Smooth muscle cell (in vitro differentiated cells): ENCODE measurements around the gene TBX6. TPM values are rescaled to one million over a fixed set of nuclear protein-coding genes. Genes with fewer than 3 reads are reported as not detected.

Experiments used
- DNase-seq: peaks from one replicate; lab custom pipeline; 2025; ENCODE audit not compliant: unreplicated experiment; lab: John Stamatoyannopoulos, UW
- H2AFZ ChIP-seq: fragments of 200-600 bp; sonication (generic); 2 replicates; pipeline ENCODE4 v1.6.0; 2016; ENCODE audit warnings: antibody characterized with exemption, low read depth, mild to moderate bottlenecking
- H3F3A ChIP-seq: fragments of 200-600 bp; sonication (generic); 2 replicates; pipeline ENCODE4 v1.6.0; 2017; ENCODE audit warnings: antibody characterized with exemption, low read depth
- H3K27ac ChIP-seq: fragments of 200-600 bp; sonication (generic); 2 replicates; pipeline ENCODE4 v1.5.1; 2016; ENCODE audit warnings: low read depth, mild to moderate bottlenecking
- H3K27me3 ChIP-seq: fragments of 200-600 bp; sonication (generic); 2 replicates; pipeline ENCODE4 v1.6.1; 2016; ENCODE audit warnings: low read depth, mild to moderate bottlenecking
- H3K36me3 ChIP-seq: fragments of 200-600 bp; sonication (generic); 2 replicates; pipeline ENCODE4 v1.5.1; 2016; ENCODE audit warnings: low read depth
- H3K4me1 ChIP-seq: fragments of 200-600 bp; sonication (generic); 2 replicates; pipeline ENCODE4 v1.5.1; 2016; ENCODE audit warnings: low read depth
- H3K4me2 ChIP-seq: fragments of 200-600 bp; sonication (generic); 2 replicates; pipeline ENCODE4 v1.6.0; 2016; ENCODE audit warnings: mild to moderate bottlenecking
- H3K4me3 ChIP-seq: fragments of 200-600 bp; sonication (generic); 2 replicates; pipeline ENCODE4 v1.5.1; 2016; ENCODE audit warnings: mild to moderate bottlenecking
- H3K79me2 ChIP-seq: fragments of 200-600 bp; sonication (generic); 2 replicates; pipeline ENCODE4 v1.6.0; 2016; ENCODE audit warnings: low read depth, mild to moderate bottlenecking
- H3K9ac ChIP-seq: fragments of 200-600 bp; sonication (generic); 2 replicates; pipeline ENCODE4 v1.6.0; 2016; ENCODE audit warnings: low read depth
- H3K9me3 ChIP-seq: fragments of 200-600 bp; sonication (generic); replicated peaks from 2 replicates; pipeline ENCODE4 v1.5.1; 2016; ENCODE audit warnings: low read depth
- H4K20me1 ChIP-seq: fragments of 200-600 bp; sonication (generic); 2 replicates; pipeline ENCODE4 v1.6.0; 2016; ENCODE audit warnings: low read depth
- WGBS: methylation state at CpG from one replicate; pipeline ENCODE4 v1.1.7; 2016; ENCODE audit warnings: low lambda C conversion rate; 5-methylcytosine and 5-hydroxymethylcytosine counted together
- polyA plus RNA-seq: library from polyadenylated mRNA; unstranded; fragments of >200 nt; fragmentation: Nextera tagmentation; extraction: Ambion mirVana; gene quantifications from 2 replicates; pipeline ENCODE4 v1.2.1, GENCODE V29; 2016
- total RNA-seq: library from RNA; depleted of rRNA; stranded (reverse); fragments of >200 nt; gene quantifications from 2 replicates; pipeline ENCODE4 v1.2.3, GENCODE V29; 2014
- TF ChIP-seq, protein P1 (sequence below): fragments of 200-600 bp; sonication (generic); IDR thresholded peaks from 2 replicates; pipeline ENCODE4 v1.5.1; 2017; ENCODE audit warnings: borderline replicate concordance, mild to moderate bottlenecking, antibody characterized with exemption; ENCODE audit not compliant: insufficient read depth, poor library complexity, severe bottlenecking

TBX6 gene
- total and polyA plus RNA-seq, 2 experiments from 2014 or later: 0.13 to 1.6 TPM

DNA sequence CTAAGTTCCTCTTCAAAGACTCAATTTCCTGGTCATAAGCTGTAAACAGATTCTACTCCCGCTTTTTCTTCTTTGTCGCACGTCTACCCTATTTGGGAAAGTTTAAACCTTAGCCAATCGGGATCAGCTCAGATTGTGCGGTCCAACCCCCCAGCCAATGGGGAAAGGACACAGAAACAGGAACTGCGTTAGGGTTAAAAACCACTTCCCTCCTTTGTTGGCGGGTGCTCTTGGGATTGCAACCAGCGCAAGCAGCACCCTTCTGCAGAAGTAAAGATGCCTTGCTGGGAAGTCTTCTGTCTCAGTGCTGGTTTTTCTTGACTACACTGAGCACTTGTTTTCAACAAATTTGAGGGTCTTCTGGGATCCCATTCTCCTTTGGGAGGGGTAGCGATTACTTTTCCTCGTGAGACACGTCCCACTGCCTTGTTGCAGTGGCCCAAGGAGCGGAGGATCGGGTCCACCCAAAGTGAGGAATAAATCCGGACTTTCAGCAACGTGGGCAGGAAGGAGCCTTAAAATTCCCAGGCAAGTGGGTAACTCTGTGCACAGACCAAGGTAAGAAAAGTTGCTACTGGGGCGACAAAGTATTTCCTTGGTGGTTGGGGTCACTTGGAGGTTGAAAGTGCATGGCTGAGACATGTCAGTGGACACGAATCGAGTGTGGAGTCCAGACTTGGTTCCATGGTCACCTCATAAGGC lies 5.3 kb upstream of the TBX6 start:
- H3K27me3 ChIP-seq: no peaks in the 10 kb centered on the region
- peak overlapping the region; percentile 76 for H3K4me3 ChIP-seq
- H3K9me3 ChIP-seq: no peaks in the 10 kb centered on the region
- no peaks in the 10 kb centered on the region for H3K36me3 ChIP-seq
- peak; percentile 68 for DNase-seq
- H3F3A ChIP-seq: peaks cover 14% of the 10 kb centered on the region
- peaks cover 45% of the 10 kb centered on the region for H4K20me1 ChIP-seq
- WGBS: 7% methylated on average over 18 of the region's 18 CpGs
- peak overlapping the region; percentile 74 for H3K27ac ChIP-seq
- H3K4me1 ChIP-seq: peaks cover 44% of the 10 kb centered on the region
- peak overlapping the region; percentile 90 for H3K4me2 ChIP-seq
- H3K9ac ChIP-seq: peak overlapping the region; percentile 70
- TF ChIP-seq, protein P1, sequence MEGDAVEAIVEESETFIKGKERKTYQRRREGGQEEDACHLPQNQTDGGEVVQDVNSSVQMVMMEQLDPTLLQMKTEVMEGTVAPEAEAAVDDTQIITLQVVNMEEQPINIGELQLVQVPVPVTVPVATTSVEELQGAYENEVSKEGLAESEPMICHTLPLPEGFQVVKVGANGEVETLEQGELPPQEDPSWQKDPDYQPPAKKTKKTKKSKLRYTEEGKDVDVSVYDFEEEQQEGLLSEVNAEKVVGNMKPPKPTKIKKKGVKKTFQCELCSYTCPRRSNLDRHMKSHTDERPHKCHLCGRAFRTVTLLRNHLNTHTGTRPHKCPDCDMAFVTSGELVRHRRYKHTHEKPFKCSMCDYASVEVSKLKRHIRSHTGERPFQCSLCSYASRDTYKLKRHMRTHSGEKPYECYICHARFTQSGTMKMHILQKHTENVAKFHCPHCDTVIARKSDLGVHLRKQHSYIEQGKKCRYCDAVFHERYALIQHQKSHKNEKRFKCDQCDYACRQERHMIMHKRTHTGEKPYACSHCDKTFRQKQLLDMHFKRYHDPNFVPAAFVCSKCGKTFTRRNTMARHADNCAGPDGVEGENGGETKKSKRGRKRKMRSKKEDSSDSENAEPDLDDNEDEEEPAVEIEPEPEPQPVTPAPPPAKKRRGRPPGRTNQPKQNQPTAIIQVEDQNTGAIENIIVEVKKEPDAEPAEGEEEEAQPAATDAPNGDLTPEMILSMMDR: no peak
- H3K79me2 ChIP-seq: peaks cover 52% of the 10 kb centered on the region
- no peak overlapping the region for H2AFZ ChIP-seq

DNA sequence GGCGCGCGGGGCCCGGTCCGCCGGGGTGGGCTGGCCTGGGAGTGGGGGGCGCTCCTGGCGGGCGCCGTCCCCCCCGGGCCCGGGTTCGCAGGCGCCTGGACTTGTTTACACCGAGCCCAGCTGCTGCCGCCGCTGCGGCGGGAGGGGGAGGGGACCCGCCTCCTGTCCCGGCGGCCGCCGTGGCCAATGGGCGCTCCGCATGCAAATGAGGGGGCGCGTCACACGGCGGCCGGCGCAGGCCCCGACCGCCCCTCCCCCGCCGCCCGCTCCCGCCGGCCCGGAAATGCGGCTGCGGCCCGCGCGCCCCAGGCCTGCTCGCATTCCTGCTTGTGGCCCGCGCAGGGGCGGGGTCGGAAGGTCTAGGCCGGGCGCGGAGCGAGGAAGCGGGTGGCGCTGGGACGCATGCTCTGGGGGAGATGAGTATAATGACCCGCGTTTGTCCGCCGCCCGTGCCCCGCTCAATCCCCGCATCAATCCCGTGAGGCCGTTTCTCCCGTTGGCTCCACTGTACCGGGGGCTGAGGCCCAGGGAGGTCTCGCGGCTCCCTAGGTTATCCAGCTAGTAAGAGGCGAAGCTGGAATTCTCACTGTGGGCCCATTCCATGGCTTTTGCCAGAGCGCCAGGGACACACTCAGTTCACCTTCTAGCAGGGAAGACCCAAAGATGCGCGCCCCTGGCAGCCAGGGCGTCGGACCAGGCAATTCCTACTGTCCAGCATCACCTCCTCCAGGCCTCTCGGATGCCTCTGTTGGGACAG lies 4.6 kb upstream of the TBX6 start, which contains the start of gene YPEL3:
Gene YPEL3, minus strand, starts transcription at position 109 of the 757 bp plus-strand sequence. CDS start 731 bp downstream, outside the sequence.
- DNase-seq: peak; percentile 74
- Histone ChIP-seq H3K27me3 (no peaks in the 10 kb centered on the region), H3K27ac (peak within 1 kb of the TSS; percentile 74), H3F3A (peaks cover 8% of the 10 kb centered on the region), H3K4me2 (peak within 1 kb of the TSS; percentile 90), H3K9ac (peak within 1 kb of the TSS; percentile 70), H2AFZ (peak within 1 kb of the TSS; percentile 17), H3K4me3 (peak within 1 kb of the TSS; percentile 76), H3K4me1 (peaks cover 39% of the 10 kb centered on the region), H3K9me3 (no peaks in the 10 kb centered on the region), H3K36me3 (no peaks in the 10 kb centered on the region), H3K79me2 (peaks cover 45% of the 10 kb centered on the region), H4K20me1 (peaks cover 38% of the 10 kb centered on the region)
- WGBS: 2% methylated on average over 28 of the region's 77 CpGs
- TF ChIP-seq, protein P1: no peak

DNA sequence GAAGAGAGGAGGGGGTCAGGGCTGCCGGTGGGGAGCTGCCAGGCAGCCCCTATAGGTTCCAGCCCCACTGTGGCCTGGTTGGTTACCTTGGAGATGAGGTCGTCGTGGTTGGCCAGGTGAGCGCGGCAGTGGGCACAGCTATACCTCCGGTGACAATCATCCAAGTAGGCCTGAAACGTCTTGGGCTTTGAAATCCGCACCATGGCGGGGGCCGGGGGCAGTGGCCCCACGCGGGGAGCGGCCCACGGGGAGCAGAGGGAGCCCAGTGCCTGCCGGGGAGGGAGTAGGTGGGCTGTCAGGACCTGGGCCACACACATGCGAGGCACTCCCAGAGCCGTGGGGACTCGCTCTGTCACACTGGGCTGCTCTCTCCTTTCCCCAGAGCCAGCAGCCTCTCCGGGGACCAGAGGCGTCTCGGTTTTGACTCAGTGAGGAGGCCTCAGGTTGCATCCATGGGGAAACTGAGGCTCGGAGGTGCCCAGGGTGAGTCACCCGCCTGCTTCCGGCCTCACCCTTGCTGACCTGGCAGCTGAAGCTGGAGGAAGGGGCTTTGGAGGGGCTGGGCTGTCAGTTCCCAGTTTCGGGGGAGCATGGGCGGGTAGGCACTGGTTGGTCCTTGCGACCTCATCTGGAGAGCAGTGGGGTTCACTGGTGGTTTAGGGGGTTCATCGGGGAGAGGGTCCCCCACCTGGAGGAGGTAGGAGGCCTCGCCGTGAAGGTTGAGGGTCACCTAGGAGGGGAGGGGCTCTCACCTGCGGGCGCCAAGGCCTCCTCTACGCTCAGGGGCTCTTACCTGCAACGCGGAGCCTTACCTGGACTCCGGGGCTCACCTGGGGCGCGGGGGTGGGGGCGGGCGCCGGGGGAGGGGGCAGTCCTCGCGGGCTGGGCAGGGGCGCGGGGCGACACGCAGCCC lies 3.7 kb upstream of the TBX6 start:
- 45% methylated on average over 34 of the region's 47 CpGs for WGBS
- TF ChIP-seq, protein P1: no peak
- Histone ChIP-seq H3K9me3 (no peaks in the 10 kb centered on the region), H3K4me3 (peak overlapping the region; percentile 76), H3K4me1 (peaks cover 39% of the 10 kb centered on the region), H3F3A (peaks cover 10% of the 10 kb centered on the region), H2AFZ (no peak overlapping the region), H3K9ac (peak overlapping the region; percentile 39), H3K36me3 (no peaks in the 10 kb centered on the region), H3K4me2 (peak overlapping the region; percentile 89), H3K27me3 (no peaks in the 10 kb centered on the region), H3K27ac (peak overlapping the region; percentile 45), H4K20me1 (peaks cover 30% of the 10 kb centered on the region), H3K79me2 (peaks cover 36% of the 10 kb centered on the region)
- DNase-seq: no peak
